Measurements from ENCODE around the gene HPCAL1. TPM values are rescaled to one million over a fixed set of nuclear protein-coding genes. Genes with fewer than 3 reads are reported as not detected.

The HPCAL1 gene
- 3.7 and 8.0 TPM in 2 replicates for total RNA-seq (ENCODE audit: low replicate concordance)

DNA sequence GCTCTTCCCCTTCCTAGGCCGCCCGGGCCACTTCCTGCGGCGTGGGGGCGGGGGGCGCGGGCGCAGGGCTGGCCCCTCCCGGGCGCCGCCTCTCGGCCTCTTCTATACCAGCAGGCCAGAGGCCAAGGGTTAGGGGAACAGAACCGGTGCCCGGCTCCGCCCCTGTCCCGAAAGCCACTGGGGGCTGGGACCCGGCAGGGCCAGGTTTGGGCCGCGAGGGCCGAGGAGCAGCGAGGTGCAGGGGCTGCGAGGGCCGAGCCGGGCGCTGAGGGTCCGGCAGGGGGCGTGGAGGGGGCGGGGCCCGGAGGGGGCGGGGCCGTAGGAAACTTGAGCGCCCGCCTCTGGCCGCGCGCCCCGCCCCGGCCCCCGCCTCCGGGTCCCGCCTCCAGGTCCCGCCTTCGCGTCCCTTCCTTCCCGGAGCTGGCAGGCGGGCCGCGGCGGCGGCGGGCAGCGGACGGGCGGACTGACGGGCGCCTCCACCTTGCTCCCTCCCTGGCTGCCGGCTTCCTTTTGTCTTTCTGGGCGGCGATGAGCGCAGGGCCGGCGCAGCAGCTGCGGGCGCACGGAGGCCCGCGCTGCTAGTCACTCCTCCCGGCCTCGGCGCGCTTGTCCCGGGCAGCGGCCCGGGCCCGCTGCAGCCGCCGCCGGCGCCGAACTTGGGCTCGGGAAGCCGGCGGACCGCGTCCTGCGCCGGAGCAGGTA is at the start of gene HPCAL1:
TSS of gene HPCAL1 (plus strand) at position 426 of the 702 bp plus-strand sequence. CDS start 116,854 bp downstream, outside the sequence.
- Histone ChIP-seq H3K36me3 (no peaks in the 10 kb centered on the region), H3K27me3 (peaks cover 49% of the 10 kb centered on the region), H3K27ac (no peak within 1 kb of the TSS), H4K20me1 (ENCODE audit: low read depth) (peaks cover 25% of the 10 kb centered on the region), H3F3A (ENCODE audit: low read depth) (peaks cover 35% of the 10 kb centered on the region), H3K4me3 (peak within 1 kb of the TSS; percentile 52), H3K9me3 (ENCODE audit: low read depth) (no peaks in the 10 kb centered on the region), H3K79me2 (ENCODE audit: low read depth) (no peaks in the 10 kb centered on the region), H3K4me2 (peak within 1 kb of the TSS; percentile 81), H3K9ac (no peak within 1 kb of the TSS), H3K4me1 (peaks cover 24% of the 10 kb centered on the region), H2AFZ (replicated peaks) (peak within 1 kb of the TSS; percentile 94)
- peak; percentile 96 for DNase-seq (ENCODE audit: low spot score)
- peaks cover 12% of the 10 kb centered on the region for H3K9me3 Mint-ChIP-seq
- peak within 1 kb of the TSS; percentile 98 for H3K27ac Mint-ChIP-seq
- TF ChIP-seq, protein P1, sequence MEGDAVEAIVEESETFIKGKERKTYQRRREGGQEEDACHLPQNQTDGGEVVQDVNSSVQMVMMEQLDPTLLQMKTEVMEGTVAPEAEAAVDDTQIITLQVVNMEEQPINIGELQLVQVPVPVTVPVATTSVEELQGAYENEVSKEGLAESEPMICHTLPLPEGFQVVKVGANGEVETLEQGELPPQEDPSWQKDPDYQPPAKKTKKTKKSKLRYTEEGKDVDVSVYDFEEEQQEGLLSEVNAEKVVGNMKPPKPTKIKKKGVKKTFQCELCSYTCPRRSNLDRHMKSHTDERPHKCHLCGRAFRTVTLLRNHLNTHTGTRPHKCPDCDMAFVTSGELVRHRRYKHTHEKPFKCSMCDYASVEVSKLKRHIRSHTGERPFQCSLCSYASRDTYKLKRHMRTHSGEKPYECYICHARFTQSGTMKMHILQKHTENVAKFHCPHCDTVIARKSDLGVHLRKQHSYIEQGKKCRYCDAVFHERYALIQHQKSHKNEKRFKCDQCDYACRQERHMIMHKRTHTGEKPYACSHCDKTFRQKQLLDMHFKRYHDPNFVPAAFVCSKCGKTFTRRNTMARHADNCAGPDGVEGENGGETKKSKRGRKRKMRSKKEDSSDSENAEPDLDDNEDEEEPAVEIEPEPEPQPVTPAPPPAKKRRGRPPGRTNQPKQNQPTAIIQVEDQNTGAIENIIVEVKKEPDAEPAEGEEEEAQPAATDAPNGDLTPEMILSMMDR (IDR thresholded peaks at IDR 0.05) = peak; percentile 57
- no peak for TF ChIP-seq EZH2 (IDR thresholded peaks at IDR 0.05)
- no peak for TF ChIP-seq EZH2phosphoT487 (IDR thresholded peaks at IDR 0.05)
- peaks cover 5% of the 10 kb centered on the region for H3K36me3 Mint-ChIP-seq
- peaks cover 31% of the 10 kb centered on the region for H3K27me3 Mint-ChIP-seq (ENCODE audit: insufficient read depth, low read depth)
- H3K4me1 Mint-ChIP-seq = peaks cover 34% of the 10 kb centered on the region
- H3K4me3 Mint-ChIP-seq = peak within 1 kb of the TSS; percentile 93

DNA sequence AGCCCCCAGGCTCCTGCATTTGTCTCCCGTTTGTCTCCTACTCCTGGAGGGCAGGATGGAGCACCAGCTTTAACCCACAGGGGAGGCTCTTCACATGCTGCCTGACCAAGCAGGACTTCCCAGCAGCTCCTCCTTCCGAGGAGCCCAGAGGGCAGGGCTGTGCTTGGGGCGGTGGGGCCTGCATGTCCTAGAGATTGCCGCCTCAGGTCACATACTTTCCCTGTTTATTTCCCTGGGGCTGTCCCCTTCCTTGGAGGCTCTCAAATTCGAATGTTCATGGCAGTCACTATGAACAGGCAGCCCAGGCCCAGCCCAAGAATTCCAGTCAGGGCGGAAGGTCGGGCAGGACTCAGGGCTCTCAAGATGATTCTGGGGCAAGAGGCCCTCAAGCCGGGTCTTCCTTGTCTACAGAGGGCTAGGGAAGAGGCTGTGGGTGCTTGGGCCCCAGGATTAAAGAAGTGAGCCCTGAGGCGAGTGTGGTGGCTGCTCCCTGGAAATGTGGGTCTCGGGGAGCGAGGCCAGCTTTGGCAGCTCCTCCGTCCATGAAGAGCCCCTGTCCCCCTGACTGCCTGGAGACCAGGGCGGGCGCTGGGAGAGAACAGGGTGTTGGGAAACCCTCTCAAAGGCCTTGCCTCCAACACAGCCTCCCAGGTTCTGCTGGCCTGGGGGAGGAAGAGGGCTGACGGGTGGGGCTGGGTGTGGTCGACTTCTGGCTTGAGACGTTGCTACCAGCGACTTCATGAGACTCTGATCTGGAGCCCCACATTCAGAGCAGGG is 48.9 kb upstream of the HPCAL1 start:
- Mint-ChIP-seq H3K9me3 (peaks cover 11% of the 10 kb centered on the region), H3K27me3 (ENCODE audit: insufficient read depth, low read depth) (peaks cover 9% of the 10 kb centered on the region), H3K36me3 (no peaks in the 10 kb centered on the region), H3K4me1 (peaks cover 9% of the 10 kb centered on the region), H3K27ac (peak overlapping the region; percentile 39), H3K4me3 (no peak overlapping the region)
- no peak overlapping the region for H3K4me2 ChIP-seq
- no peak overlapping the region for H3K4me3 ChIP-seq
- H3K9me3 ChIP-seq (ENCODE audit: low read depth) = peaks cover 8% of the 10 kb centered on the region
- no peak overlapping the region for H2AFZ ChIP-seq (replicated peaks)
- H3K27me3 ChIP-seq = no peaks in the 10 kb centered on the region
- H3K79me2 ChIP-seq (ENCODE audit: low read depth) = no peaks in the 10 kb centered on the region
- no peak for TF ChIP-seq EZH2 (IDR thresholded peaks at IDR 0.05)
- no peak for TF ChIP-seq EZH2phosphoT487 (IDR thresholded peaks at IDR 0.05)
- TF ChIP-seq, protein P1 (IDR thresholded peaks at IDR 0.05) = no peak
- no peaks in the 10 kb centered on the region for H3K4me1 ChIP-seq
- no peaks in the 10 kb centered on the region for H3K36me3 ChIP-seq
- no peaks in the 10 kb centered on the region for H3F3A ChIP-seq (ENCODE audit: low read depth)
- H3K27ac ChIP-seq = no peak overlapping the region
- H4K20me1 ChIP-seq (ENCODE audit: low read depth) = no peaks in the 10 kb centered on the region
- DNase-seq (ENCODE audit: low spot score) = no peak
- H3K9ac ChIP-seq = no peak overlapping the region

DNA sequence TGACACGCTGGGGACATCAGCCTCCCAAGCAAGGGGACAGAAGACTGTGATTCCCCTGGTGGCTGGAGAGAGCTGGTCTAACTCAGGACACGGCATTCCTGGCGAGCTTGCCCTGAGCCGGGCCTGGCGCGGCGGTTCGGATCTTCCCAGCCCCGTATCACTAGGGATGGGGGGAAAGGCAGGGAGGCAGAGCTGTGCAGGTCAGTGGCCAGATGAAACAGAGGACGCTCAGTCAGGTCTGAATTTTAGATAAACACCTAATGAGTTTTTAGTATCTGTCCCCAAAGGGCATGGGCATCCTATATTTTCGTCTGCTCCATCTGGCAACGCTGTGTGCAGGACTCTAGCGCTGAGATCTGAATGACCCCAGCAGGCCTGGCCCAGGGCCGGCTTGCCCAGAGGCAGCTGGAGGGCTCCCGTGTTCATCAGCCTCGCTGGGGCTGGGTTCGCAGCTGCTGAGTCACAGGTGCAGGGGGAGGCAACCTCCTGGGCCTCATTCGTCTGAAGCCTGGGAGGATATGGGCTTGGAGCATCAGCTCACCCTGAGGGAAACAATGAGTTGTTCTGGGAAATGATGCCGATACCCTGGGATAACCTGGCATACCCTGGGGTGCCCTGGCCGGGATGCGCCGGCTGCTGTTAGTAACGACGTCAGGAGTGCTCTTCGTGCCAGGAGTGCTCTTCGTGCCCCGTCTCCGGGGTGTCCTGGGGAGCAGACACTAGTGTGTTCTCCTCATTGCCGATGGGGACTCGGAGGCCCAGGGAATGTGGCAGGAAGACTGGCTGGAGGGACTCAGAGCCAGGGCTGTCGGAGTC is 48.1 kb upstream of the HPCAL1 start:
- H3K4me1 Mint-ChIP-seq = peaks cover 9% of the 10 kb centered on the region
- no peak overlapping the region for H3K27ac ChIP-seq
- no peaks in the 10 kb centered on the region for H3K4me1 ChIP-seq
- no peaks in the 10 kb centered on the region for H3F3A ChIP-seq (ENCODE audit: low read depth)
- H3K27ac Mint-ChIP-seq = no peak overlapping the region
- H3K36me3 ChIP-seq = no peaks in the 10 kb centered on the region
- no peaks in the 10 kb centered on the region for H3K36me3 Mint-ChIP-seq
- H3K4me3 Mint-ChIP-seq = no peak overlapping the region
- no peak overlapping the region for H3K9ac ChIP-seq
- peaks cover 8% of the 10 kb centered on the region for H3K9me3 ChIP-seq (ENCODE audit: low read depth)
- TF ChIP-seq, protein P1 (IDR thresholded peaks at IDR 0.05) = no peak
- TF ChIP-seq EZH2phosphoT487 (IDR thresholded peaks at IDR 0.05) (no peak), EZH2 (IDR thresholded peaks at IDR 0.05) (no peak)
- no peaks in the 10 kb centered on the region for H3K79me2 ChIP-seq (ENCODE audit: low read depth)
- peak overlapping the region; percentile 13 for H2AFZ ChIP-seq (replicated peaks)
- H3K27me3 ChIP-seq = no peaks in the 10 kb centered on the region
- no peaks in the 10 kb centered on the region for H4K20me1 ChIP-seq (ENCODE audit: low read depth)
- H3K4me3 ChIP-seq = no peak overlapping the region
- H3K4me2 ChIP-seq = no peak overlapping the region
- H3K27me3 Mint-ChIP-seq (ENCODE audit: insufficient read depth, low read depth) = peaks cover 13% of the 10 kb centered on the region
- DNase-seq (ENCODE audit: low spot score) = no peak
- H3K9me3 Mint-ChIP-seq = peaks cover 11% of the 10 kb centered on the region

All from neural progenitor cell (in vitro differentiated cells).